ENCODE results near the gene FABP6. TPM values are rescaled to one million over a fixed set of nuclear protein-coding genes. Genes with fewer than 3 reads are reported as not detected.
"Not testable (repeated sequence)": the region's sequence is repeated elsewhere in the genome, so short reads cannot be mapped to it uniquely, and the experiment has no call there.

The FABP6 gene, protein sequence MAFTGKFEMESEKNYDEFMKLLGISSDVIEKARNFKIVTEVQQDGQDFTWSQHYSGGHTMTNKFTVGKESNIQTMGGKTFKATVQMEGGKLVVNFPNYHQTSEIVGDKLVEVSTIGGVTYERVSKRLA
- not detected for total RNA-seq (ENCODE audit: insufficient read depth, low replicate concordance)

DNA sequence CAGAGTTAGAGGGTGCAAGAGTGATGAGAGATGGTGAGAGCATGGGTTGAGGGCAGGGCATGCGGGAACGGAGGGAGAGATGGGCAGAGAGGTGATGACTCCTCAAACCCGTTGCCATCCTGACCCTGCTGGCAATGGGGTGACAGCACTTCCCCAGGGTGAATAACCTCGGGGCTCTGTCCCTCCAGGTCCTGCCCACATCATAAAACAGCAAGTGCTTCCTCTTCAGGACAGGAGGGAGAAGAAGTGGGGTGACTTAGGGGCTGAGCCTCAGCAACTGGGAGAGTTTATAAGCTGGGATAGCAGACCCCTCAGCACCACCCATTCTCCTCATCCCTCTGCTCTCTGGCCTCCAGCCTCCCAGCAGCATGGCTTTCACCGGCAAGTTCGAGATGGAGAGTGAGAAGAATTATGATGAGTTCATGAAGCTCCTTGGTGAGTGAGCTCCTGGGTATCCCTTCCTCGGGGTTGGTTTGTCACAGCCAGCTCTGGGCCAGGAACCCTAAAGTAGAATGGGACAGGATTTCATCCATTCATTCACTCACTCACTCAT is at the start of gene FABP6:
Gene FABP6 (plus strand): TSS at position 317 of the 553 bp plus-strand sequence. CDS start 52 bp downstream, at position 369.
- no peak for DNase-seq (ENCODE audit: low spot score)

DNA sequence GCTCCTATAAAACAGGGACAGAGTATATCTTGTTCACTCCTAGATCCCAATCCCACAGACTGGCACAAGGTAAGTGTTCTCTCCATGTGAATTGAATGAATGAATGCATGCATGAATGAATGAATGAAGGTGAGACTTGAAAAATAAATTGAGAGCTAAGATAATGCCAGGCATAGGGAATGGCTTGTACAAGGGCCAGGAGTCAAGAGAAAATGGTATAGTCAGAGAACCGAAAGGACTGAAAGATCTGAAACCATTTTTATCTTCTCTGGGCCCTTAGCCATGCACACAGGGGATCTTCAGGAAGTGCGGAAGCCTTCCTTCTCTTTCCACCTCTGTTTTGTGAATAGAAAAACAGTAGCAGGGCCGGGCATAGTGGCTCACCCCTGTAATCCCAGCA is 48.4 kb upstream of the FABP6 start:
- no peak for DNase-seq (ENCODE audit: low spot score)

DNA sequence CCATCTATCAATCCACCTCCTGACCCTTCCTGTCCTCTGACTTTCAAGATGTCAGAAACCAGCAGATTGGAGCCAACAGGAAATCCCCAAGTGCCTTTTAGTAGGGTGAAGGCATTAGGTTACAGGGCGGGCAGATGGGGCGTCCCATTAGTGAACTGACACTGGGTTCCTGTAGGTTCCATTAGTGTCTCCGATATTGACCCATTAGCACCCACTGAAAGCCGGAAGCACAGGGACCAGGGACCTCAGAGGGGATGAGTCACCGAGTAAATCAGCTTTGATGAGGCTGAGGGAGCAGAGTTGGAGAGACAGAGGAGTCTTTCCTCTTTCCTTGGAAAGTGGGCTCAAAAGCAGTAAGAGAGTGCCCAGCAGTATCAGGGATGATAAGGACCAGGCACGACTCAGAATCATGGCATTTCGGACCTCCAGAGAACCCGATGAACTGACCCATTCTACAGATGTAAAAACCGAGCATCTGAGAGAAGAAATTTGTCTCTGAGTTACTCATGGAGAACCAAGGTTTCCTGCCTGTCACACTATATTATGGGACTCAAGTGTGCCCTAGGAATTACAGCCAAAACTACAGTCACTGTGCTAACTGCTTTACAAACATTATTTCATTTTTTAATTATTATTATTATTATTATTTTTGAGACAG is 47.2 kb upstream of the FABP6 start:
- no peak for DNase-seq (ENCODE audit: low spot score)

DNA sequence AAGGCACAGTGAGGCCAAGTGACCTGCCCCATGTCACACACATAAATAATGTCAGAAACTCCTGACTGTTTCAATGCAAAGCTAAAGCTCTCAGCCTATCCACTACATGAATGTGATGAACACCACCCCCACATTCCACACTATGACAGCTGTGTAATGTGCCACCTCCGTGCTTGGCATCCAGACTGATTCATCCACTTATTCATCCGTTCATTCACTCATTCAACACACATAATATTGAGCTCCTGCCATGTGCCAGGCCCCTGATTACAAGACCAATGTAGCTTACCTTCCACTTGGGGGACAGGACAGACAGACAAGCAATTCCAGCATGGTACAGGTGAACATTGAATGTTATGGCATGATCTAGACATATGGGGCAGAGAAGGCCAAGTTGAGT is 46.2 kb upstream of the FABP6 start:
- DNase-seq (ENCODE audit: low spot score): no peak

DNA sequence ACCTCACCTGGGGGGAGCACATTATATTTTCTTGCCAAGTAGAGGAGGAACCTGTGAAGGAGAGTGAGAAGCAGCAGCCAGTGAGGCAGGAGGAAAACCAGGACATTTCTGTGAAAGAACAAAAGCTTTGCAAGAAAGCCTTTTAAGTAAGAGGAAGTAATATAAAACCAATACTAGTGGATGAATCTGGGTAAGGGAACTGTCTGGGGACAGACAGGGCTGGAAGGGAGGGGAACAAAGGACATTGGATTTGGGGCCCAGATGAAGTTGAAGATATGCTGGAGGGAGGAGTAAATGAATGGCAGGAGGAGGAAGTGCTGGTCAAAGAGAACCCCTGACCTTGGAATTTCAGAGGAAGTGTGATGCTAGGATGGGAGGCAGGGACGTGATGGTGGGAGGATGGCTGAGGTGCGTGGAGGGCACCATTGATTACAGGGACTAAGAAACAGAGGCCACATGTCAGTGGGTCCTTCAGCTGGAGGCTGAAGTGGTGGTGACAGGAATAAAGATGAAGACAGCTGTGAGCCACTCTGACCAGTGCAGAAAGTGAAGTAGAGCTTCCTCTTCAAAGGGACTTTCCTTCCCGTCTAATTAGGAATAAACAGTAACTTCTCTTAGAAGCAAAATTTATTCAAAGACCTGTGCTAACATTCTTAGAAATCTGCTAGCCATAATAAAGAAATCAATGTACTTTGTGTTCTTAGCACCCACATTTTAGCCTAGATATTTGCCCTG is 43.5 kb upstream of the FABP6 start:
- DNase-seq (ENCODE audit: low spot score): no peak

DNA sequence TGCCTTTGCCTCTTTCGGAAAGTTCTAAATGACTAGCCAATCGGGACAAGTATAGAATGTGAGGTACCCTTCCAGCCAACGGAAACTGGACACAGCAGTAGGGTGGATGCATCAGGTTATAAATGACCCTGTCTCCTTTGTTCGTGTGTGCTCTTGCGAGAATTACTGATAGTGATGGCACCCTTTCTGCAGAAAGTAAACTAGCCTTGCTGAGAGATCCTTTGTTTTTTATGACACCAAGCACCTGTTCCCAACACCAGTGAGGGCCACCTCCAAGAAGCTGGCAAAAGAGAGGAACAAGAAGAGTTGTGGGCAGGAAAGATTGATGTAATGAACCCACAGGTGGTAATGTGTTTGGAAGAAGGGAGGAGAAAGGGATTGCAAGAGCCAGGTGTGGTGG is 42.8 kb upstream of the FABP6 start:
- DNase-seq (ENCODE audit: low spot score): no peak

DNA sequence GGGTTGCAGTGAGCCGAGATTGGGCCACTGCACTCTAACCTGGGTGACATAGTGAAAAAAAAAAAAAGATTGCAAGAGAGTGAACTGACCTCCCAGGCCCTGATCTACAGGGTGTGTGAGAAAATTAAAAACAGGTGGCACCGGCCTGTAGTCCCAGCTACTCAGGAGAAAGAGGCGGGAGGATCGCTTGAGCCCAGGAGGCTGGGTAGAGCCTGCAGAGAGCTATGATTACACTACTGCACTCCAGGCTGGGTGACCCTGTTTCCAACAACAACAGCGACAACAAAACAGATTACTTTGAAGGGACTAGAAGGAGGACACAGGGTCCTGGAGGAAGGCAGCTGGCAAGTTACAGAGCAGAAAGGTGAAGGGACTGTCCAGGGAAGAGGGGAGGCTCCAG is 42.2 kb upstream of the FABP6 start:
- DNase-seq (ENCODE audit: low spot score): no peak

DNA sequence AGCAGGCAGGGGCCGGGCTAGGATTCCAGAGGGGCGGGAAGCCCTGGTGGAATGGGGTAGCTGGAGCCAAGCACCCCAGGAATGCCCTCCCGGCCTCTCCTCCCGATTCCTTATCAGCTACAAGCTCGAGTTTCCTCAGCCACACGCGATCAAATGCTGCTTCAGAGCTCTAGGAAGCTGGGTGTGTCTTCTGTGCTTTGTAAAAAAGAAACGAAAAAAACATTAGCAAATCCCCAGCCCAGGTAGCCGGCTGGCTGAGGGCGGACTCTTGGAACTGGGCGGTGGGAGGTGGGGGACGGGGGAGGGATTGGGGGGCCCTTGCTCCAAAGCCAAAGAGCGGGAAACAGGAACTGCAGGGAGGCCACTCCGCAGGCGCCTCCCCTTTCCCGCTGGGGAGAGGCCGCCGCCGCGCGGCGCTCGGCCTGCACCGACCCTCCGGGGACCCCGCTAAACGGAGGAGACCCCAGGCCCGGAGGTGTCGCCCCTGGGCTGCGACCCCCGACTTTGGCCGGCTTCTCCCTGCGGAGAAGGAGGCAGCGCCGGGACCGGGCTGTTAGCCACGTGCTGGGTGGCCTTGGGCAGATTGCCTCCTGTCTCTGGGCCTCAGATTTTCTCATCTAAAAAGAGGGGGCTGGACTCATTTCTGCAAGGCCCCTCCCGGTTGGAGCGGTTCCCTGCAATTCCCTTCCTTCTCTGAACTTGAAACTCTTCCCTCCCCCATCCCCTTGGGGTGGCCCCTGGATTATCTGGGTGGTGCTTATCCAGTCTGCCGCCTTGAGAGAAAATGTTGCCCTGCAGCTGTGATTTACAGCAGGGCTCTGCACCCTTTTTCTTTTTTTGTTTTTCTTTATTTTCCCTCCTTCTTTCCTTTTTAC is 40.9 kb upstream of the FABP6 start:
- peak; percentile 97 for DNase-seq (ENCODE audit: low spot score)

DNA sequence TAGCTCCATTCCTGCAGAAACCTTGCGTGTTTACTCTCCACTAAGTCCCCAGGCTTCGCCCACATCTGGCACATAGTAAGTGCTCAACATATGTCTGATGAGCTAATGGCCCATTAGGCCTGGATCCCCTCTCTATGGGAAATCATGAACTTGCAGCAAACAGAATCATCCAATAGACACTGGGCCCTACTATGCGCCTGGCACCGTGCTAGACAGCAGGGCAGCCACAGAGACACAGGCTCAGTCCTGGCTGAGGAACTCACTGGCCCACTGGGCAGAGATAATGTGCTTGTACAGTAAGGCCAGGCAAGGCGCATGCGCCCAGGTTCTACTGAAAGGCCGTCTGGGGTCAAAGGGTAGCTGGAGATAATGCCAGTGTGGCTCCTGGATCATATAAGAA is 36.9 kb upstream of the FABP6 start:
- no peak for DNase-seq (ENCODE audit: low spot score)

DNA sequence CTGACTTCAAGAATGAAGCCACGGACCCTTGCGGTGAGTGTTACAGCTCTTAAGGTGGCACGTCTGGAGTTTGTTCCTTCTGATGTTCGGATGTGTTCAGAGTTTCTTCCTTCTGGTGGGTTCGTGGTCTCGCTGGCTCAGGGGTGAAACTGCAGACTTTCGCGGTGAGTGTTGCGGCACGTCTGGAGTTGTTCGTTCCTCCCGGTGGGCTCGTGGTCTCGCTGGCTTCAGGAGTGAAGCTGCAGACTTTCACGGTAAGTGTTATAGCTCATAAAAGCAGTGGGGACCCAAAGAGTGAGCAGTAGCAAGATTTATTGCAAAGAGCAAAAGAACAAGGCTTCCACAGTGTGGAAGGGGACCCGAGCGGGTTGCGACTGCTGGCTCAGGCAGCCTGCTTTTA is 36.2 kb upstream of the FABP6 start:
- not testable (repeated sequence) for DNase-seq (ENCODE audit: low spot score)

DNA sequence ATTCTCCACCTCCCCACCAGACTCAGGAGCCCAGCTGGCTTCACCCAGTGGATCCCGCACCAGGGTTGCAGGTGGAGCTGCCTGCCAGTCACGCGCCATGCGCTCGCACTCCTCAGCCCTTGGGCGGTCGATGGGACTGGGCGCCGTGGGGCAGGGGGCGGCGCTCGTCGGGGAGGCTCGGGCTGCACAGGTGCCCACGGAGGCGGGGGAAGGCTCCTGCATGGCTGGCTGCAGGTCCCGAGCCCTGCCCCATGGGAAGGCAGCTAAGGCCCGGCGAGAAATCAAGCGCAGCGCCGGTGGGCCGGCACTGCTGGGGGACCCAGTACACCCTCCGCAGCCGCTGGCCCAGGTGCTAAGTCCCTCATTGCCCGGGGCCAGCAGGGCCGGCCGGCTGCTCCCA is 35.5 kb upstream of the FABP6 start:
- DNase-seq (ENCODE audit: low spot score): not testable (repeated sequence)

DNA sequence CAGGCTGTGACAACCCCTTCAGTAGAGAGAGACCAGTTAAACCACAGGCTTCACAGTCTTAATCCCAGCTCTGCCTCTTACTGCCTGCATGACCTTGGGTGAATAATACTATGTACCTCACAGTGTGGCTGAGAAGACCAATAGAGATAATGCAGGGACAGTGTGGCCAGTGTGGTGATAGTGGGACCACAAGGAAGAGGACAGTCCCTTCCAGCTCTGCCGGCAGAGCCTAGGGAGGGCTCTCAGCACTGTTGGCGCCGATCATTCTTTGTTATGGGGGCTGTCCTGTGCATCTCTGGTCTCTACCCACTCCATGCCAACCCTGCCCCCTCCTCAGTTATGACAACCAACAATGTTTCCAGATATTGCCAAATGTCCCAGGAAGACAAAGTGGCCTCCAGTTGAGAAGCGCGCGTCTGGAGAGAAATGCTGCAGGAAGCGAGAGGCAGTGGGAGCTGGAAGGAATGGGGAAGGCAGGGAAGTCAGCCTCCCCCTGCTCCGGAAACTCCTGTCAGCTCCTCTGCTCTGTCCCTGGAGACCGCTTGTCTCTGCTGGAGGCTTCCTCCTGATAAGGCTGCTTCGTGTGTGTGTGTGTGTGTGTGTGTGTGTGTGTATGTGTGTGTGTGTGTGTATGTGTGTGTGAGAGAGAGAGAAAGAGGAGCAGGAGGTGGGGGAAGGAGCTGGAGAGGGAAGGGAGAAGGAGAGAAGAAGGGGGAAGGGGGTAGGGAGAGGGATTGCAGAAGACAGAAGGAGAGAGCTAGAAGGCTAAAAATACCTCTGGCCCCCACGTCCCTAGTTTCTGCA is 31.8 kb upstream of the FABP6 start:
- peak; percentile 72 for DNase-seq (ENCODE audit: low spot score)

DNA sequence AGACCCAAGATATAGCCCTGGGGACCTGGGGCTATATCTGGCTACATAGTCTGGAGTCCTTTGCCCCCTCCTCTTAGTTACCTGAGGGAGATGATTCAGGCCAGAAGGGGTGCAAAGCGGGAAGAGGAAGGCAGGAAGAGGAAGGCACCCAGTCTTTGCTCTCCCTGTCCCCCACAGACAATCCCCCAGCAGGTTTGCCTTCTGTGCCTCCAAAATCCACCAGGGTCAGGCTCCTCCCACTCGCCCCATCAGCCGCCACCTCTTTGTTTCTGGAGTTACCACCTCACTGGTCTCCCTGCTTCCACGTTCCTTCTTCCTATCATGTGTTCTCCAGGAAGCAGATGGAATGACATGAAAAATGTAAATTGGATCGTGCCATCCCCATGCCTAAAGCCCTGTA is 31.2 kb upstream of the FABP6 start:
- DNase-seq (ENCODE audit: low spot score): peak; percentile 12

DNA sequence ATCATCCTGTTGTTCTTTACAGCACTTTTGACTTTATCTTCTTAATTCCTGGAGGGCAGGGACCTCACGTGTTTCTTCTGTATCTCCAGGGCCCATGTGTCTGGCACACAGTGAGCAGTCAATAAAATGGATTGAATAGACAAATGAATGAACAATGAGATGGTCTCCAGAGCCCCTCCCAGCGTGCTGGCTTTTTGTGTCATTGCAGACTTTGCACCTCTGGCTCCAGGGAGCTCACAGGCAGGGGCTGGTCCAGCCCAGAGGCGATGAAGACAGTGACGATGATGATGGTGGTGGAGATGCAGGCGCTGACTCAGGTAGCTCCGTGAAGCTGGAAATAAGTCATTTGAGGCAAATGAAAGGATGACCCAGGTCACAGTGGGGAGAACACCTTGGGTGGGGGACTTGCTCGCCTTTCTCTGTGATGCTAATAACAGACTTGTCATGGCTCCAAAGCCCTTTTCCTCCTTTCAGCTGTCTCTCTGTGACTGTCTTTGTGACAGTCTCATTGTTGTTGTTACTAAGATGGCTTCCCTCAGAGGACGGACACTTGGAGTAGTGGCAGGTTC is 30.4 kb upstream of the FABP6 start:
- DNase-seq (ENCODE audit: low spot score): no peak

DNA sequence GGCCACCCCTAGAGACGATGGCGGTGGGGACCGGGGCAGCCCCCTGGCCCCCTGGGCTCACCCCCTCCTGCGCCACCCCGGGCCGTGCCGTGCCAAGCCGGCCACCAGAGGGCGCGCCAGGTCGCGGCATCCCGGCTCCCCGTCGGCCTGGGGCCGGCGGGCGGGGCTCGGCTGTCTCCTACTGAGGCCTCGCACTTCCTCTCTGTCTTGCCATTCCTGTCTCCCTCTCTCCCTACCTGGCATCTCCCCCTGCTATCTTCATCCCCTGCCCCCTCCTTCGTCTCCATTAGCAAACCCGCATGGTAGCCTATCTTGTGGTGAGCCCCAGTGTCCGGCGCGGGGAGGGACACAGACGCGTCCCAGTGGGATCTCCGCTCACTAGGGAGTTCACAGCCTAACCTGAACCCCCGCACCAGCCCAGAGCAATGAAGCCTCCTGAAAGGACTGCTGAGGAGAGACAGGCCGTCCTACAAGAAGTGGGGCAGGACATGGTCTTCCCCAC is 29.8 kb upstream of the FABP6 start:
- peak; percentile 65 for DNase-seq (ENCODE audit: low spot score)

DNA sequence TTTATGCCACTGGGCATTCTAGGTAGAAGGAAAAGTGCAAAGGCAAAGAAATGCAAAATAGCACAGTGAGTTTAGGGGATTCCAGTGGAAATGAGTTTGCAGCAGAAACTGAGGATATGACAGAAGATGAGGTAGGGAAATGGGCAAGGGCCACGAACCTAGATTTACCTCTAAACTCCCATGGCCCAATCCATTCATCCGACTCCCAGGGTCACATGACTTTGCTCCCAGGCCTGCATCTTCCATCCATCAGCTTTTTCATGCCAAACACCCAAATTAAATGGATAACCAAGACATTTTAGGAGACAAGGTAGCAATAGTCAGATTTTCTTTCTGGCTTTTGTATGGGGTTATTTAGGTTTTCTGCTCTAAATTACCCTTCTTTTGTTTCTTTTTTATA is 22.2 kb upstream of the FABP6 start:
- DNase-seq (ENCODE audit: low spot score): no peak

DNA sequence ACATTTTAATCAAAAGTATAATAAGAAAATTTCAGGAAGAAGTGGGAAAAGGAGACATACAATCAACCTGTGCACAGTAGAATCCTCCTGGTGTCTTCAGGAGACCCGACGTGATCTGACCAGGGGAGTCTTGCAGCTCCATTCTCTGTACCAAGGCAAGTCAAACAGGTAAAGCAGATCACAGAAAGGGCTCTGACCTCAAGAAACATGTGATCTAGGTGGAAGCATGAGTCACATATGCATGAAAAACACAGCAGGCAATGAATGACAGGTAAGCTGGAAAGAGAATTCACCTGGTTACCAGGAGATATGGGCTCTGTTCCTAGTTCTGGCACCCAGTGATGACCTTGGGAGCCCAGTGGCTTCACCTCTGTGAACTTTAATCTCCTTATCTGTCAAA is 19.4 kb upstream of the FABP6 start:
- peak; percentile 30 for DNase-seq (ENCODE audit: low spot score)

DNA sequence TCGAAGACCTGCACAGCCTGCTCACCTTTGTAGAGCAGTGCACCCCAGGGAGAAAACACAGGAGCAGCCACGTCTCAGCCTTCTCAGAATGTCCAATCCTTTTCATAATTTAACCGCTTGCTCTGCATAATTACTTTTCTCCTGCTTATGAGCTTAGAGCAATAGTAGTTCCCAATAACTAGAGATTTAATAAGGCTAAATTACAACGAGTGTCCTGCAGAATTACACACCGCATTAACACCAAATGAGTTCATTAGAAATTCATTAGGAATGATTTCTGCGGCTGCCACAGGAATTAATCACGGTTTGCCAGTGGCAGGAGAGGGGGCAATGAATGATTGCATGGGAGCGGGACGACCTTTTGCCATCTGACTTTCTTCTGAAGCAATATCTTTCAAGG is 18.7 kb upstream of the FABP6 start:
- DNase-seq (ENCODE audit: low spot score): no peak

DNA sequence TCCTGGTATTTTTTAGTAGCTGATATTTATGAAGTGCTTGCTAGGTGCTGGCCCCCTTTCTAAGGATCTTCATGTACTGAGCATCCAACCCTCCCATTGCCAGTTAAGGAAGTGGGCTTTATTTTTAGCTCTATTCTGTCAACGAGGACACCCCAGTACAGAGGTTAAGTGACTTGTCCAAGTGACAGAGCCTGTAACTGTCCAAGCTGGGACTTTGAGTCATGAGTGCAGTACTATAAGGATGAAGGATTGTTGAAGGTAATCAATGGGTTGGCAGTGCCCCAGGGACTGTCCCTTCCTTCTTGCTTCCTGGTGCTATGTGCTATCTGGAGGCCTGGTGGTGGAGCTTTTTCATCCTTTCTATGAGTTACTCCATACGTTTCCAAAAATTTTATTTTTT is 18.0 kb upstream of the FABP6 start:
- no peak for DNase-seq (ENCODE audit: low spot score)

DNA sequence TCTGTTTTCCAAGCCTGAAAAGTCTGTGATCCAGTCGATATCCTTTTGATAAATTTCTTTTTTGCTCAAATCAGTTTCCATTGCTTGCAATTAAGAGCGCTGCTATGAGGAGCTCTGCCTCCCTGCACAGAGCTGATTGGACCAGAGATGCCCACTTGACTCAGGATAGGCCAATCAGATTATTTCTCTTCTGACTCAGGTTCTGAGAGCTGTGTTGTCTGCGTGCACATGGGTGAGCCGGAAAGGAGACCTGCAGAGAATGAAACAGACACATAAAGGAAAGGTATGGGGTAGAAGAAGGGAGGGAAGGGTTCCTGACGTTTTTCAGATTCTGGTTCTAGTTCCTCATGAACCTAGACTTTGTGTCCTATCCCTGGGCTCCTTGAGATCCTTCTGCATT is 15.8 kb upstream of the FABP6 start:
- DNase-seq (ENCODE audit: low spot score): no peak
